ENCODE data around the gene LAMB3.

LAMB3 gene

GRCh38 chr1:209565759-209566678, 86.2 kb downstream of the LAMB3 start:
- peak; percentile 94 for TF ChIP-seq CTCF (IDR thresholded peaks at IDR 0.05; ENCODE audit: control insufficient read depth, extremely low read depth, insufficient read depth)
- H3K4me3 ChIP-seq (ENCODE audit: low read depth, low read length), result no peak overlapping the region
- peak; percentile 52 for DNase-seq (ENCODE audit: low read depth)

All from LNCaP clone FGC (cell line).